CD14-positive monocyte (primary cell): ENCODE data around the gene IL18RAP. TPM values are rescaled to one million over a fixed set of nuclear protein-coding genes. Genes with fewer than 3 reads are reported as not detected.

Source experiments
- DNase-seq, 3 donors: peaks; one replicate each; pipeline ENCODE4 v3.0.0-alpha.2; 2011 to 2022
- H2AFZ ChIP-seq: 2 replicates; pipeline ENCODE4 v1.6.0; 2012; ENCODE audit warnings: mild to moderate bottlenecking, low read depth, low read length, inconsistent platforms; ENCODE audit not compliant: insufficient read depth, poor library complexity, severe bottlenecking
- H3K27ac ChIP-seq, 2 donors: 1 replicate in 1 of 2; 2 replicates in 1 of 2; pipeline ENCODE4 v1.5.1; 2012 to 2013; ENCODE audit warnings: low read length in 2 of 2, control low read depth in 1 of 2, inconsistent platforms in 1 of 2, low read depth in 1 of 2, mild to moderate bottlenecking in 1 of 2
- H3K27me3 ChIP-seq, 2 donors: one replicate each; pipeline versions ENCODE4 v1.6.0 to v1.6.1; 2011 to 2013; ENCODE audit warnings: low read length in 2 of 2; ENCODE audit not compliant: control insufficient read depth in 2 of 2, insufficient read depth in 2 of 2
- H3K36me3 ChIP-seq, 2 donors: replicated peaks in 1 of 2; 1 replicate in 1 of 2; 2 replicates in 1 of 2; pipeline versions ENCODE4 v1.5.1 to v1.6.1; 2012 to 2013; ENCODE audit warnings: low read length in 2 of 2, control low read depth in 1 of 2, inconsistent platforms in 1 of 2, mild to moderate bottlenecking in 1 of 2; ENCODE audit not compliant: insufficient read depth in 2 of 2, control insufficient read depth in 1 of 2
- H3K4me1 ChIP-seq, 2 donors: 1 replicate in 1 of 2; 2 replicates in 1 of 2; pipeline versions ENCODE4 v1.5.1 to v1.6.1; 2012 to 2013; ENCODE audit warnings: low read length in 2 of 2, control low read depth in 1 of 2, inconsistent platforms in 1 of 2, mild to moderate bottlenecking in 1 of 2, moderate library complexity in 1 of 2; ENCODE audit not compliant: insufficient read depth in 2 of 2, control insufficient read depth in 1 of 2
- H3K4me2 ChIP-seq: replicated peaks from 2 replicates; pipeline ENCODE3; 2012; ENCODE audit warnings: low read length, moderate library complexity, mild to moderate bottlenecking; ENCODE audit not compliant: poor library complexity, severe bottlenecking; ENCODE audit errors: extremely low read depth
- H3K4me3 ChIP-seq, 3 experiments: fragments of 200-600 bp in 1 of 3; sonication (generic) in 1 of 3; replicated peaks in 1 of 3; 1 replicate in 2 of 3; 2 replicates in 1 of 3; pipeline ENCODE4 v1.5.1; 2011 to 2013; ENCODE audit warnings: low read length in 3 of 3, mild to moderate bottlenecking in 3 of 3, control low read depth in 2 of 3, low read depth in 2 of 3, inconsistent platforms in 1 of 3, moderate library complexity in 1 of 3
- H3K79me2 ChIP-seq: 2 replicates; pipeline ENCODE4 v1.6.0; 2012; ENCODE audit warnings: mild to moderate bottlenecking, control low read depth, inconsistent platforms, low read length, moderate library complexity; ENCODE audit not compliant: insufficient read depth
- H3K9ac ChIP-seq: 2 replicates; pipeline ENCODE4 v1.6.0; 2017; ENCODE audit warnings: low read length, mild to moderate bottlenecking; ENCODE audit not compliant: insufficient read depth, poor library complexity, severe bottlenecking
- H3K9me3 ChIP-seq, 2 donors: replicated peaks in 1 of 2; 1 replicate in 1 of 2; 2 replicates in 1 of 2; pipeline versions ENCODE4 v1.5.1 to v1.6.1; 2012 to 2013; ENCODE audit warnings: low read length in 2 of 2, control low read depth in 1 of 2; ENCODE audit not compliant: control insufficient read depth in 1 of 2, insufficient read depth in 1 of 2
- H4K20me1 ChIP-seq: 2 replicates; pipeline ENCODE4 v1.6.0; 2012; ENCODE audit warnings: mild to moderate bottlenecking, low read length, control low read depth, moderate library complexity; ENCODE audit not compliant: insufficient read depth
- H3K27ac Mint-ChIP-seq, 7 donors: one replicate each; pipeline ENCODE4 v1.8.0; 2020; ENCODE audit warnings: mild to moderate bottlenecking in 7 of 7, mixed read lengths in 7 of 7, moderate library complexity in 6 of 7, inconsistent platforms in 2 of 7
- H3K27me3 Mint-ChIP-seq, 3 donors: one replicate each; pipeline ENCODE4 v1.8.0; 2021 to 2022; ENCODE audit warnings: low read depth in 3 of 3, mild to moderate bottlenecking in 3 of 3, mixed read lengths in 3 of 3, moderate library complexity in 3 of 3, inconsistent platforms in 1 of 3
- H3K36me3 Mint-ChIP-seq, 2 donors: one replicate each; pipeline ENCODE4 v1.8.0; 2020; ENCODE audit warnings: mixed read lengths in 2 of 2, inconsistent platforms in 1 of 2, mild to moderate bottlenecking in 1 of 2
- H3K4me1 Mint-ChIP-seq: one replicate; pipeline ENCODE4 v1.8.0; 2020; ENCODE audit warnings: mild to moderate bottlenecking, mixed read lengths
- H3K4me3 Mint-ChIP-seq, 2 donors: one replicate each; pipeline ENCODE4 v1.8.0; 2020; ENCODE audit warnings: mild to moderate bottlenecking in 2 of 2, mixed read lengths in 2 of 2, moderate library complexity in 1 of 2
- H3K9me3 Mint-ChIP-seq, 7 donors: one replicate each; pipeline ENCODE4 v1.8.0; 2020 to 2022; ENCODE audit warnings: mixed read lengths in 7 of 7, mild to moderate bottlenecking in 6 of 7, moderate library complexity in 6 of 7, inconsistent platforms in 2 of 7
- CTCF ChIP-seq: fragments of 200-600 bp; IDR thresholded peaks from one replicate; pipeline ENCODE4 v1.8.0; 2022; ENCODE audit warnings: antibody characterized with exemption, mild to moderate bottlenecking
- WGBS: methylation state at CpG from one replicate; pipeline ENCODE4 v1.1.5; 2013; ENCODE audit warnings: missing lambda C conversion rate; ENCODE audit not compliant: insufficient coverage; 5-methylcytosine and 5-hydroxymethylcytosine counted together
- intact Hi-C, 2 donors: fragments of 100-400 bp; cut with micrococcal nuclease; formaldehyde crosslinking; loops; one replicate each; pipeline versions ENCODE4 v1.15.0 to v1.15.1; 2023
- polyA plus RNA-seq, 3 donors: library from polyadenylated mRNA; depleted of rRNA in 1 of 3; unstranded in 2 of 3; stranded (reverse) in 1 of 3; fragments of 300-500 nt in 2 of 3; fragments of >200 nt in 1 of 3; fragmentation: Illumina TruSeq in 2 of 3; gene quantifications; 1 replicate in 2 of 3; 2 replicates in 1 of 3; pipeline ENCODE4 v1.2.3, GENCODE V29; 2012 to 2021

IL18RAP gene
- polyA plus RNA-seq, 3 donors, result 0.24 TPM; not detected in 2

GRCh38 chr2:102434655-102435381, 11.9 kb downstream of the IL18RAP start:
- Histone ChIP-seq H3K4me2 (no peak overlapping the region), H4K20me1 (no peaks in the 10 kb centered on the region), H3K27ac (no peak overlapping the region), H3K4me1 (peaks cover 12 to 13% of the 10 kb centered on the region in 2 donors), H3K4me3 (no peak overlapping the region), H2AFZ (no peak overlapping the region), H3K36me3 (no peaks in the 10 kb centered on the region), H3K79me2 (no peaks in the 10 kb centered on the region), H3K27me3 (no peaks in the 10 kb centered on the region), H3K9ac (no peak overlapping the region), H3K9me3 (no peaks in the 10 kb centered on the region)
- intact Hi-C loops, result no loop called here
- Mint-ChIP-seq H3K4me3 (no peak overlapping the region), H3K36me3 (no peaks in the 10 kb centered on the region), H3K27me3 (no peaks in the 10 kb centered on the region), H3K27ac (no peak overlapping the region), H3K4me1 (peaks cover 22% of the 10 kb centered on the region), H3K9me3 (peaks cover 0 to 2% (median 0%) of the 10 kb centered on the region in 7 donors)
- 100% methylated on average over 1 of the region's 2 CpGs for WGBS
- no peak for TF ChIP-seq CTCF
- DNase-seq, result no peak

GRCh38 chr2:102435741-102436140, 12.8 kb downstream of the IL18RAP start:
- H3K4me1 Mint-ChIP-seq, result peaks cover 19% of the 10 kb centered on the region
- H3K4me3 Mint-ChIP-seq, result peak overlapping the region in 1 of 2 donors; percentile 67

More at GRCh38 chr2:102435741-102436140, 12.8 kb downstream of the IL18RAP start:
- H3K4me3 ChIP-seq, result peak overlapping the region in 1 of 3 experiments; percentile 4
- H3K9ac ChIP-seq, result no peak overlapping the region
- no peak overlapping the region for H3K27ac ChIP-seq
- peak overlapping the region; percentile 33 for H3K4me2 ChIP-seq
- no peak overlapping the region for H3K27ac Mint-ChIP-seq
- intact Hi-C loops, result no loop called here
- peaks cover 0 to 2% (median 0%) of the 10 kb centered on the region in 7 donors for H3K9me3 Mint-ChIP-seq
- no peaks in the 10 kb centered on the region for H3K36me3 Mint-ChIP-seq
- H2AFZ ChIP-seq, result no peak overlapping the region
- no peaks in the 10 kb centered on the region for H3K36me3 ChIP-seq
- H3K9me3 ChIP-seq, result no peaks in the 10 kb centered on the region
- TF ChIP-seq CTCF, result no peak
- H3K4me1 ChIP-seq, result peaks cover 12 to 13% of the 10 kb centered on the region in 2 donors
- H3K79me2 ChIP-seq, result no peaks in the 10 kb centered on the region
- no peaks in the 10 kb centered on the region for H4K20me1 ChIP-seq
- 47% methylated on average over 2 of the region's 2 CpGs for WGBS
- H3K27me3 ChIP-seq, result no peaks in the 10 kb centered on the region
- no peaks in the 10 kb centered on the region for H3K27me3 Mint-ChIP-seq
- DNase-seq, result peak in 1 of 3 donors; percentile 14
